HUES48 (cell line): Measurements from ENCODE around the gene ZMYND15.

Experiments used
- H3K27ac ChIP-seq: one replicate; pipeline ENCODE4 v1.7.0; 2013; ENCODE audit warnings: low read depth, low read length, inconsistent platforms
- H3K27me3 ChIP-seq: 2 replicates; pipeline ENCODE4 v1.6.1; 2013; ENCODE audit warnings: mild to moderate bottlenecking, low read length; ENCODE audit not compliant: control insufficient read depth, insufficient read depth
- H3K36me3 ChIP-seq: 2 replicates; pipeline ENCODE4 v1.6.1; 2013; ENCODE audit warnings: low read length; ENCODE audit not compliant: control insufficient read depth, insufficient read depth
- H3K4me1 ChIP-seq: 2 replicates; pipeline ENCODE4 v1.6.1; 2013; ENCODE audit warnings: mild to moderate bottlenecking, low read length; ENCODE audit not compliant: control insufficient read depth, insufficient read depth
- H3K4me3 ChIP-seq: 2 replicates; pipeline ENCODE4 v1.5.1; 2013; ENCODE audit warnings: mild to moderate bottlenecking, low read depth, low read length
- H3K9ac ChIP-seq: 2 replicates; pipeline ENCODE4 v1.6.1; 2013; ENCODE audit warnings: mild to moderate bottlenecking, low read depth, low read length, moderate library complexity
- H3K9me3 ChIP-seq: 2 replicates; pipeline ENCODE4 v1.6.1; 2013; ENCODE audit warnings: low read length; ENCODE audit not compliant: control insufficient read depth, insufficient read depth

The ZMYND15 gene

DNA sequence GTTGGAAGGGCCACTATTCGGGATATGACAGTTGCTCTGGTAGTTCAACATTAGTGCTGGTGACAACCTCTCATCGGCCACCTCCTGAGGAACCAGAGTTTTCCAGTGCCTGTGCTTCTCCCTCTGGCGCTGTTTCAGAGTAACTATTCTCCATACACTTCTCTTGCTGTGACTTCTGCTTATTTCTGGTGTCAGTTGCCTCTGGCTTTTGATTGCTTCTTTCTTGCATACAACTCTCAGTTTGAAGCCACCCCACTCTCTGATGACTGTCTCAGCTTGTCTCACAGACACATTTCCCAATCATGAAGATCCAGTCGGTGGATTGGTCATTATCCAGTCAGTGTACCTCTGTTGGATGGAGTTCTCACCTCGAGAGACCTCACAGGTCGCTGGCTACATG is 28.7 kb downstream of the ZMYND15 start:
- H3K9me3 ChIP-seq = no peaks in the 10 kb centered on the region
- no peak overlapping the region for H3K4me3 ChIP-seq
- H3K9ac ChIP-seq = no peak overlapping the region
- no peaks in the 10 kb centered on the region for H3K4me1 ChIP-seq
- H3K27ac ChIP-seq = no peak overlapping the region
- no peaks in the 10 kb centered on the region for H3K36me3 ChIP-seq
- H3K27me3 ChIP-seq = no peaks in the 10 kb centered on the region

DNA sequence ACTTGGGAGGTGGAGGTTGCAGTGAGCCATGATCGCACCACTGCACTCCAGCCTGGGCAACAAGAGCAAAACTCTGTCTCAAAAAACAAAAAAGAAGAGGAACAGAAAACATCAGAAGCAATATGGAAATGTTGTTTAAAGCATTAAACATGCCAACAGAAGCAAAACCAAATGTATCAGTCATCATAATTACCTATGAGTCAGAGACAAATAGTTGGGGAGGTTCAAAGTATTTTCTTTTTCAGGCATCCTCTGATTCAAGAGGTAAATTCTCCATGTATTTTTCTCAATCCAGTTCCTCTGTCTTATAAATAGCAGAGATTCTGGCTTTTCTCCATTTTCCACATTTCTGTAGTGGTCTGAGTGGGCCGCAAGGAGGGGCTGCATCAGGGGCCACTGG is 30.0 kb downstream of the ZMYND15 start:
- Histone ChIP-seq H3K9me3 (no peaks in the 10 kb centered on the region), H3K27ac (no peak overlapping the region), H3K36me3 (no peaks in the 10 kb centered on the region), H3K4me3 (no peak overlapping the region), H3K4me1 (no peaks in the 10 kb centered on the region), H3K27me3 (no peaks in the 10 kb centered on the region), H3K9ac (no peak overlapping the region)

DNA sequence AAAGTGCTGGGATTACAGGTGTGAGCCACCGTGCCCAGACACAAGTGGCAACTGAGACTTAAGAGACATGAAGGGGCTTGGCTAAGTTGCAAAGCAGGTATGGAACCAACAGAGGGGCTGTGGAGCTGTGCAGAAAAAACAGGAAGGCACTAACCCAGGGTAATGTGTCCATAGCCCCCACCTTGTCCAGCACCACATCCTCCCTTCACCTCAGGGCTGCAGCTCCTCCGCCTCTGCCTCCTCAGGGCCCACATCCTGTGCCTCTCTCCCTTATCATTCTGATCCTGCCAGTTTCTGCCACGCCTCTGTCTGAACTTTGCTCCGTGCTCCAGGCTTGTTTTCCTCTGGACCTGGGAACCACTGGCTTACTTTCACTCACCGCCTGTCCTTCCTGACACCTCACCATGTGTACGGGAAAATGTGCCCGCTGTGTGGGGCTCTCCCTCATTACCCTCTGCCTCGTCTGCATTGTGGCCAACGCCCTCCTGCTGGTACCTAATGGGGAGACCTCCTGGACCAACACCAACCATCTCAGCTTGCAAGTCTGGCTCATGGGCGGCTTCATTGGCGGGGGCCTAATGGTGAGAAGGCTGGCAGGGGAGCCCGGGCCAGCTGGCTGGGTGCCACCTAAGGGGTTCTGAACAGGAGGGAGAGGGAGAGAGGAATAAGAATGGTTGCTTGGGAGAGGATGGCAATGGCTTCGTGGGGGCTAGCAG is 32.0 kb downstream of the ZMYND15 start, which contains the start of gene TM4SF5:
Gene TM4SF5, plus strand, starts transcription at position 368 of the 716 bp plus-strand sequence. Its CDS starts 37 bp downstream, at position 405.
- Histone ChIP-seq H3K9ac (no peak within 1 kb of the TSS), H3K4me3 (no peak within 1 kb of the TSS), H3K27ac (no peak within 1 kb of the TSS), H3K9me3 (no peaks in the 10 kb centered on the region), H3K4me1 (no peaks in the 10 kb centered on the region), H3K36me3 (no peaks in the 10 kb centered on the region), H3K27me3 (no peaks in the 10 kb centered on the region)

DNA sequence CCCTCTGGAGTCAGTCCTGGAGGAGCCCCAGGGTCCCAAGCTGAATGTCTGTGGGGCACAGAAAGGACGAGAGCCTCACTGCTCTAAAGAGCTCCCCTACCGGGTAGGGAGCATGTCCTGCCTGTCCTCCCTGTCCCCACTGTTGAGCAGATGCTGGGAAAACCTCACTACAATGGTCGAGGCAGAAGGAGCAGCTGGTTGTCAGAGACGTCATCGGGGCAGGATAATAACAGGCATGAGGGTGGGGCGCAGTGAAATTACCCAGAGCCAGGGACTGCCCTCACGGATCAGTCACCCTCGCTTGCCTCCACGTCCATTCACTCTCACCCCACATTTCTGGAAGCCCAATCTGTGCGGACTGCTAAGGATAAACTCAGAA is 32.6 kb downstream of the ZMYND15 start:
- no peaks in the 10 kb centered on the region for H3K4me1 ChIP-seq
- H3K27ac ChIP-seq = no peak overlapping the region
- H3K36me3 ChIP-seq = no peaks in the 10 kb centered on the region
- no peaks in the 10 kb centered on the region for H3K27me3 ChIP-seq
- no peak overlapping the region for H3K4me3 ChIP-seq
- H3K9me3 ChIP-seq = no peaks in the 10 kb centered on the region
- no peak overlapping the region for H3K9ac ChIP-seq

DNA sequence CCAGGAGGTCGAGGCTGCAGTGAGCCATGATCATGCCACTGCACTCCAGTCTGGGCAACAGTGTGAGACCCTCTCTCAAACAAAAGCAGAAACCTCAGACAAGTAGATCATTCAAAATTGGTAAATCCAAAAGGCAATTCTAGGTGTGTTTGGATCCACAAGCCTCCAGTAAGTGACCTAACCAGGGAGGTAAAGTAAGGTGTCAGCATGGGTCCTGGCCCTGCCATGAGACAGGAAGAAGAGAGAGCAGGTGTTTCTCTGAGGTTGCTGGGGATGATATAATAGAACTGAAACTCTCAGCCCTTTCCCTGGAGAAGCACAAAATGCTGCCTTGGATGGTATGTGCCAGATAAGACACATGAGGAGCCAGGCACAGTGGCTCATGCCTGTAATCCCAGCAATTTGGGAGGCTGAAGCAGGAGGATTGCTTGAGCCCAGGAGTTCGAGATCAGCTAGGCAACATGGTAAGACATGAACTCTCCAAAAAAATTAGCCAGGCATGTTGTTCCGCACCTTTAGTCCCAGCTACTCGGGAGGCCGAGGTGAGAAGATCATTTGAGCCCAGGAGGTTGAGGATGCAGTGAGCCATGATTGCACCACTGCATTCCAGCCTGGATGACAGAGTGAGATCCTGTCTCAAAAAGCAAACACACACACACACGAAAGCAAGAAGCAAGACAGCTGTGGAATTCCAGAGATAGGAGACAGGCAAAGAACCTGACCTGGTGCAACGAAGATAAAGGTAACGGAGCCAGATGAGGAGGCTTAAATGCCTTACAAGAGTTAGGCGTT is 38.5 kb downstream of the ZMYND15 start:
- H3K36me3 ChIP-seq = no peaks in the 10 kb centered on the region
- no peaks in the 10 kb centered on the region for H3K9me3 ChIP-seq
- no peaks in the 10 kb centered on the region for H3K4me1 ChIP-seq
- no peak overlapping the region for H3K27ac ChIP-seq
- no peak overlapping the region for H3K9ac ChIP-seq
- H3K27me3 ChIP-seq = peaks cover 11% of the 10 kb centered on the region
- H3K4me3 ChIP-seq = no peak overlapping the region

DNA sequence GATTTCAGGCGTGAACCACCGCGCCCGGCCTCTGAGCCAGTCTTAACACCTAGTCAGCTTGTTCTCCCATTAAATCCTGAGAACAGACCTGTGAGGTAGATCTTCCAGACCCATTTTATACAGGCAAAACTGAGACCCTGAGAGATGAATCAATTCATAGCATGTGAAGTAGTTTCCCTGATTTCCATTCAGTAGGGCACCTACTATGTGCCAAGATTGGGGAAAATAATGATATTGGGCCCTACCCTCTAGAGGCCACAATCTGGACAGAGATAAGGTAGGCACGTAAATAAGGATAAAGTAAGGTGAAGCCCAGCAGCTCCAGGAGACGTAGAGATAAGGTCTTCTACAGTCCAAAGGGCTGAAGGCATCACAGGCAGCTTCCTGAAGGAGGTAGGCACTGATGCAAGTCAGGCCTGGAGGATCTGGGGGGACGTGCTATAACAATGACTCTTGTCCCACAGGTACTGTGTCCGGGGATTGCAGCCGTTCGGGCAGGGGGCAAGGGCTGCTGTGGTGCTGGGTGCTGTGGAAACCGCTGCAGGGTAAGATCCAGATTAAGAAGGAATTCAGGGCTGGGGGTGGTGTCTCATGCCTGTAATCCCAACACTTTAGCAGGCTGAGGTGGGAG is 40.8 kb downstream of the ZMYND15 start:
- H3K27ac ChIP-seq = no peak overlapping the region
- no peaks in the 10 kb centered on the region for H3K36me3 ChIP-seq
- no peak overlapping the region for H3K4me3 ChIP-seq
- H3K9ac ChIP-seq = no peak overlapping the region
- peaks cover 33% of the 10 kb centered on the region for H3K27me3 ChIP-seq
- no peaks in the 10 kb centered on the region for H3K9me3 ChIP-seq
- H3K4me1 ChIP-seq = no peaks in the 10 kb centered on the region

DNA sequence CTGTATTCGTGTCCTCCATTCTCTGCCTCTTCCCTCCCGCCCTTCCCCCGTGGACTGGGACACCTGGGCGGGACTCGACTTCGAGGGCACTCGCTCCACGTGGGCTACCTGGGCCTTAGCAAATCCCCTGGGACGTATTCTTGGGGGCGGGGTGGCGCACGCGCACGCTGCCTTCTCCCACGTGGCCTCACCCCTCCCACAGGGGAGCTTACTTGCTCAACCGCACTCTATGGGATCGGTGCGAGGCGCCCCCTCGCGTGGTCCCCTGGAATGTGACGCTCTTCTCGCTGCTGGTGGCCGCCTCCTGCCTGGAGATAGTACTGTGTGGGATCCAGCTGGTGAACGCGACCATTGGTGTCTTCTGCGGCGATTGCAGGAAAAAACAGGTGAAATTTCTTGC is 43.0 kb downstream of the ZMYND15 start:
- Histone ChIP-seq H3K4me3 (no peak overlapping the region), H3K27ac (no peak overlapping the region), H3K36me3 (no peaks in the 10 kb centered on the region), H3K4me1 (peaks cover 11% of the 10 kb centered on the region; the same call in 1 of the 2 replicates), H3K27me3 (peaks cover 56% of the 10 kb centered on the region), H3K9me3 (no peaks in the 10 kb centered on the region), H3K9ac (no peak overlapping the region)

DNA sequence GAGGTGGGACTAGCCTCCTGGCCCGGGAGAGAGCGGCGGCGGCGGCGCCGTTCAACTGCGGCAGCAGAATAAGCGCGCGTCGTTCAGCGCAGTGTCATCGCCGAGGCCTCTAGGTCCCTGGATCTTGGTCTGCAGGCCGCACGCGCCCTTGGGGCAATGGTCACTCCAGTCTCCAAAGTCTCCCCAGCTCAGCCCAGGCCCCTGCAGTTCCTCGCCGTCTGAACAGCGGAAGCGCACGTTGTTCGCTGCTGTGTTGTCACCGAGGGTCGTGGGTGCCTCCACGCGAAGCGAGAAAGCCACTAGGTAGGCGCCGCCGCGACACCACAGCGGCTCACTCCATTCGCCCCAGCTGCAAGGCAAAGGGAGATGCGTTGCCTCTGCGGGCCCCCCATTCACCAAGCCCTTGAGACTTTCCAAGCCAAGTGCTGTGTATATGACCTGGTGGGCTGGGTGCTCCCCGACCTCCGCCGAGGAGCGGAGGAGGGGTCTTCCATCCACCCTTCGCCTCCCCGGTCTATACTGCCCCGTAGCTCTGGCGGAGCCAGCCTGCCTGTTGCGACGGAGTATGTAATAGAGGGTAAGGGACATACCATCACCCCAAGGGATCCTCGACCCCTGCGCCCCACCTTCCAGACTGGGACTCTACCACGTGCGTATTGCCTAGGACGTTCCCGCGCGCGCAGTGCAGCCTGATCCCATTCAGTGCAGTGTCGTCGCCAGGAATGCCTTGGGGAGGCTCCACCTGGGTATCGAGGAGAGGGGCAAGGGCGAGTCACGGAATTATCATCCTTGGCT is 45.9 kb downstream of the ZMYND15 start:
- peak overlapping the region; percentile 7; the same call in 1 of the 2 replicates for H3K4me3 ChIP-seq
- no peaks in the 10 kb centered on the region for H3K36me3 ChIP-seq
- H3K27ac ChIP-seq = no peak overlapping the region
- H3K9me3 ChIP-seq = no peaks in the 10 kb centered on the region
- H3K9ac ChIP-seq = no peak overlapping the region
- peaks cover 22% of the 10 kb centered on the region for H3K4me1 ChIP-seq
- H3K27me3 ChIP-seq = peaks cover 84% of the 10 kb centered on the region

DNA sequence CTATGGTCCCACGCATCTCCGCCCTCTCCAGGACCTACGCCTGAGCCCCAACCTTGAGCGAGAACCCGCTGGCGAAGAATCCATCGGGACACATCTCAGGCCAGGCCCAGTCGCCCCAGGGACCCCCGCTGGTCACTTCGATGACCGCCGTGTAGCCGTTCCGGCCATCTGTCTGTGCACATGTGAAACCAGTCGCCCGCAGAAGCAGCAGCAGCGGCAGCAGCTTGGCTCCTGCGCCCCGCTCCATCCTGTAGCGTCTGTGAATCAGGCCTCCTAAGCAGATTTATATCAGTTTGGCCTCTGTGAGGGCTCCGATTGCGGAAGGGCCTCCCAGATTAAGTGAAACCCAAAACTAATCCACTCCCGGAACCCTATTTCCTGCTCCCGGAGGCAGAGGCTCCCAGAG is 46.5 kb downstream of the ZMYND15 start, which contains the start of gene VMO1:
Gene VMO1, minus strand, starts transcription at position 259 of the 406 bp plus-strand sequence. Its CDS starts 12 bp downstream, at position 247.
- Histone ChIP-seq H3K4me1 (peaks cover 22% of the 10 kb centered on the region), H3K4me3 (peak within 1 kb of the TSS; percentile 7; the same call in 1 of the 2 replicates), H3K9ac (no peak within 1 kb of the TSS), H3K9me3 (no peaks in the 10 kb centered on the region), H3K27ac (no peak within 1 kb of the TSS), H3K36me3 (no peaks in the 10 kb centered on the region), H3K27me3 (peaks cover 90% of the 10 kb centered on the region)

DNA sequence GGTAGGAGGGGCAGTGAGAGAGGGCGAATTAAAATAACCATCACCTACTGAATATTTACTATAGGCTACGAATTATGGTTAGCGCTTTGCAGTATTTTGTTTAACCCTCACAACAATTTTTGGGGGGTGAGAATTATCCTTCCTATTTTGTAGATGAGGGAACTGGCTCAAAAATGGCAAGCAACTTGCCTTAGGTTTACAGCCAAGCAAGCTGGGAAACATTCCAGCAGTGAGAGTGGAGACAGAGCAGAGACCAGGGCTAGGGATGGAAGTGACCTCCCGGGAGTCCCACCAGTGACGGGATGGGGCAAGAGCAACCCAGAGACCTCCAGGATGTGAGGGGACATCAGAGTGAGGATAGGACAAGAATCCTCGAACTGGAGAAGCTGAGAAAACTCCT is 46.9 kb downstream of the ZMYND15 start:
- Histone ChIP-seq H3K27ac (no peak overlapping the region), H3K36me3 (no peaks in the 10 kb centered on the region), H3K4me3 (no peak overlapping the region), H3K9me3 (no peaks in the 10 kb centered on the region), H3K27me3 (peaks cover 94% of the 10 kb centered on the region), H3K4me1 (peaks cover 22% of the 10 kb centered on the region), H3K9ac (no peak overlapping the region)
